ENCODE data around the gene ARHGAP10.

ARHGAP10 gene

DNA sequence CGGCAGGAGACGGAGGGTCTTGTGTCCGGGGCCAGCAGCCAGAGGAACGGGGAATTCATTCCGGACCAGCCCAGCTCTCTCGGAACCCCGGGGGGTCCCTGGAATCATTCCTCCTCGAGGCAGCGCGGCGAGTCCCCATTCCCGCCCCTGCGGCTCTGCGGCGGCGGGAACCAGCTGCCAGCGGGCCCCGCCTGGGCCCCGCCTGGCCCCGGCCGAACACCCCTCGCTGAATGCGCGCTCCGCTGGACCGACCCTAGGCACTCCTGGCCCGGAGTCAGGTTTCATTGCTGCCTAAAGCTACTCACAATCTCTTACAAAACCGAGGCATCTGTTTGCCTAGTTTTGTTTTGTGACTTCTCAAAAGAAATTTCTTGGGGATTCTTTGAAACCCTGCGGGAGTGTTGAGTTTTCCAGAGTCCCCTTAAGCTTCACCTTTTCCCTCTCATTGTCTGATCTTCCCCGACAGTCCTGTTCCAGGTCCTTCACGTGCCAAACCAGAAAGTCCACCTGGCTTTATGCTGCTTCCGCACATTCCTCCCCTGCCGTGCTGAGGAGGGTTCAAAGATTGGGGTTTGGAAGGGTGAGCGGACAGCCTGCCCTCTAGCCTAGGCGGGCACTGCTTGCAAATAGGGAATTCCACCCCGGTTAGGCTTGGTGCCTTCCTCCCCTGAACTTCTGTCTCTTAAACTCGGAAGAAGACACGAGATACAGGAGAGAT, 789 bp downstream of the ARHGAP10 start:
- peak; percentile 4 for DNase-seq

DNA sequence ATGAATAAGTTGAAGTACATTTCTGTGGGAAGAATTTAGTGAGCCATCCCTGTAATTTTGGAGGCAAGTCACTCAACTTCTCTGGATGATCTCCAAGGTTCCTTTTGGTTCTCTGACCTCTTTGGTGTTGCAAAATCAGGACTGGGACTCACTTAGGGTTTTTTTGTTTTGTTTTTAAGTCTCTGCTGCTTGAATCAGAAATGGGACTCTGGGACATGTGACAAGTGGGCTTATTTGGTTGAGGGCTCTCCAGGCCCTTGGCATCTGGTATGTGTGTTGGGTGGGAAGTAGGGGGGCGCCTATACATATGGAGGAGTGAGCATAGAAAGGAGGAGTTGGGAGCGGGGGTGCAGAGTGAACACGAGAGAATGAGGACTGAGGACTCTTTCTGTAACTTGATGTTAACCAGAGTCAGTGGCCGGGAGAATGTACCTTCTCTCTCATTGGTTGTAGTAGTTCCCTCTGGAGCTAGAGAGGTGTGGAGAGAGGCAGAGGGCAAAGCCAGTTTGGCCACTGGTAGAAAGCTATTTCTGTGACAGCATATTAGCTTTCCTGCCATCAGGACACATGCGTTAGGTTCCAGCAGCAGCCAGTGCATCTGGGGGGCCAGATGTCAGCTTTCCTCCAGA, 1.9 kb downstream of the ARHGAP10 start:
- DNase-seq, result no peak

GRCh38 chr4:147734496-147734895, 2.6 kb downstream of the ARHGAP10 start:
- DNase-seq, result no peak

- DNase-seq, result no peak
These were observed 3.8 kb downstream of the ARHGAP10 start for GRCh38 chr4:147735413-147736301.

- no peak for DNase-seq
These were observed 4.6 kb downstream of the ARHGAP10 start for GRCh38 chr4:147736458-147736857.

- no peak for DNase-seq
These were observed 5.7 kb downstream of the ARHGAP10 start for GRCh38 chr4:147737623-147738022.

DNA sequence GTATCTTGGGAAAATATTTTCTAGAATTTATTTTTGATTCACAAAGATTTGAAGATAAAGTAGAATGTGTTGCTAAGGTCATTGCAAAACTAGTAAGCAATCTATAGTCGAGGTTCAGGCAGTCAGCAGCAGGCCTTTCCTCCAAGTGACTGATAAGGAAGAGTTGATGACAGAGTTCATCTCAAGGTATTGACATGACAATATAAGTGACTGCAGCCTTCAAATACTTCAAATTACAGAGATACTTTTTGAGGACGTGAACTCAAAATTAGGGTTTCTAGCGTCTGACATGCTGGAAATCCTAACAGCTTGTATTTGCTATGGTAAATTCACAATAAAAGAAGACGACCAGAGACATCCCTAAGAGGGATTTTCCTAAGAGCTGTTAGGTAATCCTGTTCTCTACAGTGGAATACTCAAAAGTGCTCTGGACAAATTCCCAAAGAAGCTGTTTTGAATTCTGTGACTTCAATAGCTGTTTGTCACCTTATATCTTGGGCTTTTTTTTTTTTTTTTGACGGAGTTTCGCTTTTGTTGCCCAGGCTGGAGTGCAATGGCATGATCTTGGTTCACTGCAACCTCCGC, 7.4 kb downstream of the ARHGAP10 start:
- no peak for DNase-seq

GRCh38 chr4:147740176-147740575, 8.3 kb downstream of the ARHGAP10 start:
- DNase-seq, result no peak

- DNase-seq, result no peak
These were observed 9.4 kb downstream of the ARHGAP10 start for GRCh38 chr4:147741190-147741788.

GRCh38 chr4:147747787-147748454, 16.0 kb downstream of the ARHGAP10 start:
- no peak for DNase-seq

GRCh38 chr4:147749811-147750321, 18.0 kb downstream of the ARHGAP10 start:
- no peak for DNase-seq

- no peak for DNase-seq
These were observed 21.2 kb downstream of the ARHGAP10 start for GRCh38 chr4:147753047-147753446.

DNA sequence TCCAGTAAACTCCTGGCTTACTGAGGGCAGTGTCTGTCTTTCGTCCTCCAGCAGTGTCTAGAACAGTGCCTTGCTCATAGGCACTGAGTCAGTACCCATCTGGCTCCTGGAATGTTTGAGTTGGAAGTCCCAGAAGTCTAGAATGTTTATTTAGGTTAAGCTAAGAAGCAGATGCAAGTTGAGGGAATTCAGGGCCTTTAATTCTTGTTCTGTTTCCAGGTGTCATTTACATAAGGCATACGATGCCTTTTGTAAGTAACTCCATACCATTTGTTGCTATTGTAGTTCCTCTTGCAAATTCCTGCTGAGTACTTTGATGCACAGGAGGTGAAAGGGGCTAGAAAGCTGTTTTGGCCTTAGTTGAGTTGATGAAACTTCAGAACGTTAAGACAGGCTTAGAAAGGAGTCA, 22.2 kb downstream of the ARHGAP10 start:
- no peak for DNase-seq

- DNase-seq, result no peak
These were observed 23.8 kb downstream of the ARHGAP10 start for GRCh38 chr4:147755561-147756295.

DNA sequence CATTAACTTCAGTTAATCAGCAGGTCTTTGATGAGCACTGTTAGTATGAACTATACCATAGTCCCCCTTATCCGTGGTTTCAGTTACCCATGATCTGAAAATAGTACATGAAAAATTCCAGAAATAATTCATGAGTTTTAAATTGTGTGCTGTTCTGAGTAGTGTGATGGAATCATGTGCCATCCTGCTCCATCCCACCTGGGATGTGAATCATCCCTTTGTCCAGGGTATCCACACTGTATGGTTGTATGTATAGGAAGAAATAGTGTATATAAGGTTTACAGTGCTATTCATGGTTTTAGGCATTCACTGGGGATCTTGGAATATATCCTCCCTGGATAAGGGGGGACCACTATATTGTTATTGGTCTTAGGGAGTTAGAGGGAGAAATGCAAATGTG, 24.5 kb downstream of the ARHGAP10 start:
- no peak for DNase-seq

DNA sequence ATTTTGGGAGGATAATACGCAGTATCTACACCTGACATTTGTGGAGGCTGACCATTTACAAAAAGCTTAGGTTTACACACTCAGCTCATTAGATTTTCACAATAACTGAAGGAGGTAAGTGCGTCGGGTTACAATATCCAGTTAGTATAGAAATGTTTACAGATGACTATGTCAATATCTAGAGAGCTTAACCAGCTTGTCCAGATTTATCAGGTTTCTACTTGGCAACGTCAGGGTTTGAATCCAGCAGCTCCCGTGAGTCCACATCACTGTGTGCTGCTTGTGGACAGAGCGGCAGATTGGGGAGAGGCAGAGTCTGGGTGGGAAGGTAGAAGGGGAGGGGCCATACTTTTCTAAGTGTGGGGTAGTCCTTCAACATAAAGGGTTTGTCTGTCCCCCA, 28.3 kb downstream of the ARHGAP10 start:
- no peak for DNase-seq

- no peak for DNase-seq
These were observed 28.8 kb downstream of the ARHGAP10 start for GRCh38 chr4:147760695-147761094.

DNA sequence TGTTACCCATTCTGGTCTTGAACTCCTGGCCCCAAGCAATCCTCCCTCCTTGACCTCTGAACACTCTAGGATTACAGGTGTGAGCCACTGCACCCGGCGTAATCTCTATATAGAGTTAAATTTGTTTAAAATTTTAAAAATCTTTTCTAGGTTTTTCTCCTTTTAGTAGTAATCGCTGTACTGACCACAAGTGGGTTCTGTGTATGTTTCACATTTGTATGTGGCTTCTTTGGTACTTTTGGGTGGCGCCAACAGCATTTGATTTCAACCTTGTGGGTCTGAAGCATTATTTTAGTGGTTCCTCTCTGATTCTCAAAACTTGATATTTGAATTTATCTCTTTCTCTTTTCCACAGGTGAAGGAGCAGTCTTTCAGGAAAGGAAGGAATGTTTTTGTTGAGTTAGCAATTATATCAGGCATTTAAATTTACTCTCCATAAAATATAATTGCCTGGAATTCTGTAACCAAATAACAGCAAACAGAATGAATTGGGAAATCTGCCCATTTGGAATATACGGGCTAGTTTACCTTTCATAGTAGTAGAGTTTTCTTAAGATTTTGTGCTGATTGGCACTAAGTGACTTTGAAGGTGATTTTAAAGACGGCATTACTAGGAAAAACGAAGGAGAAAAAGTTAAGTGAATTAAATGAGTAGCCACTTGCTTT, 29.5 kb downstream of the ARHGAP10 start:
- DNase-seq, result no peak

DNA sequence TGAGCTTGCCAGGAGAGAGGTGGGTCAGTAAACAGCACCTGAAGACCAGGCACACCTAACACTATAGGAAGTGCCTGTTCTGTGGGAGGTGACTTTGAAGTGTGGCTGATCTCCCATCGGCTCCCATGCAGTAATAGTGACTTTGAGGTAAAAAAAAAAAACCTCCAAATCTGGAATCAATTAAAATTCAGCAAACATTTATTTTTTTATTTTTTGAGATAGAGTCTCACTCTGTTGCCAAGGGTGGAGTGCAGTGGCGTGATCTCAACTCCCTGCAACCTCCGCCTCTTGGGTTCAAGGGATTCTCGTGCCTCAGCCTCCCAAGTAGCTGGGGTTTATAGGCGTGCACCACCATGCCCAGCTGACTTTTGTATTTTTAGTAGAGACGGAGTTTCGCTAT, 32.4 kb downstream of the ARHGAP10 start:
- no peak for DNase-seq

GRCh38 chr4:147765121-147765529, 33.2 kb downstream of the ARHGAP10 start:
- DNase-seq, result no peak

GRCh38 chr4:147768113-147768512, 36.2 kb downstream of the ARHGAP10 start:
- no peak for DNase-seq

All from T-helper 9 cell (primary cell).